HFFc6 (cell line): Measurements from ENCODE around the gene SMOC2. TPM values are rescaled to one million over a fixed set of nuclear protein-coding genes. Genes with fewer than 3 reads are reported as not detected.

Source experiments
- DNase-seq: peaks from one replicate; pipeline ENCODE4 v3.0.0-alpha.2; 2018
- H3K27ac Mint-ChIP-seq: 2 replicates; pipeline ENCODE4 v1.8.0; 2020; ENCODE audit warnings: mild to moderate bottlenecking, mixed read lengths
- H3K27me3 Mint-ChIP-seq: 2 replicates; pipeline ENCODE4 v1.8.0; 2021; ENCODE audit warnings: mild to moderate bottlenecking, moderate library complexity, mixed read lengths; ENCODE audit not compliant: insufficient read depth
- H3K36me3 Mint-ChIP-seq: 2 replicates; pipeline ENCODE4 v1.8.0; 2021; ENCODE audit warnings: low read depth, mixed read lengths
- H3K4me1 Mint-ChIP-seq: 2 replicates; pipeline ENCODE4 v1.8.0; 2020; ENCODE audit warnings: low read depth, mixed read lengths
- H3K4me3 Mint-ChIP-seq: 2 replicates; pipeline ENCODE4 v1.8.0; 2020; ENCODE audit warnings: mild to moderate bottlenecking, moderate library complexity, mixed read lengths
- H3K9me3 Mint-ChIP-seq: 2 replicates; pipeline ENCODE4 v1.8.0; 2020; ENCODE audit warnings: mild to moderate bottlenecking, mixed read lengths
- CTCF ChIP-seq: fragments of 200-600 bp; sonication (generic); IDR thresholded peaks from 2 replicates; pipeline ENCODE4 v1.5.0; 2021; ENCODE audit warnings: antibody characterized with exemption, mild to moderate bottlenecking
- total RNA-seq, 6 experiments: library from RNA; stranded (reverse); fragmentation: NEBNext Ultra II Directional; extraction: Animal tissue kit (Norgen Biotek cat#: 25700); gene quantifications; 2 replicates in 1 of 6; 3 replicates in 5 of 6; pipeline ENCODE4 v1.2.3, GENCODE V29; 2021

SMOC2 gene
- total RNA-seq, 6 experiments from 2014 or later = not detected

GRCh38 chr6:168419569-168419968, 21.4 kb upstream of the SMOC2 start:
- no peaks in the 10 kb centered on the region for H3K4me1 Mint-ChIP-seq
- no peak overlapping the region for H3K27ac Mint-ChIP-seq
- no peaks in the 10 kb centered on the region for H3K36me3 Mint-ChIP-seq
- H3K4me3 Mint-ChIP-seq = no peak overlapping the region
- peaks cover 48% of the 10 kb centered on the region for H3K9me3 Mint-ChIP-seq
- no peak for DNase-seq
- peaks cover 1% of the 10 kb centered on the region for H3K27me3 Mint-ChIP-seq
- TF ChIP-seq CTCF = no peak

- peaks cover 1% of the 10 kb centered on the region for H3K27me3 Mint-ChIP-seq
- H3K4me1 Mint-ChIP-seq = no peaks in the 10 kb centered on the region
- DNase-seq = no peak
- peaks cover 44% of the 10 kb centered on the region for H3K9me3 Mint-ChIP-seq
- no peak overlapping the region for H3K4me3 Mint-ChIP-seq
- no peaks in the 10 kb centered on the region for H3K36me3 Mint-ChIP-seq
- no peak for TF ChIP-seq CTCF
- H3K27ac Mint-ChIP-seq = no peak overlapping the region
Observed at GRCh38 chr6:168420084-168420483, 20.9 kb upstream of the SMOC2 start.

- peaks cover 43% of the 10 kb centered on the region for H3K9me3 Mint-ChIP-seq
- H3K36me3 Mint-ChIP-seq = no peaks in the 10 kb centered on the region
- H3K4me3 Mint-ChIP-seq = no peak overlapping the region
- H3K27ac Mint-ChIP-seq = no peak overlapping the region
- no peaks in the 10 kb centered on the region for H3K4me1 Mint-ChIP-seq
- no peak for DNase-seq
- TF ChIP-seq CTCF = no peak
- peaks cover 1% of the 10 kb centered on the region for H3K27me3 Mint-ChIP-seq
Observed at GRCh38 chr6:168420706-168421105, 20.3 kb upstream of the SMOC2 start.

GRCh38 chr6:168427184-168427583, 13.8 kb upstream of the SMOC2 start:
- TF ChIP-seq CTCF = no peak
- peaks cover 29% of the 10 kb centered on the region for H3K9me3 Mint-ChIP-seq
- no peaks in the 10 kb centered on the region for H3K4me1 Mint-ChIP-seq
- H3K4me3 Mint-ChIP-seq = no peak overlapping the region
- peaks cover 4% of the 10 kb centered on the region; the same call in 1 of the 2 replicates for H3K27me3 Mint-ChIP-seq
- no peak for DNase-seq
- H3K27ac Mint-ChIP-seq = no peak overlapping the region
- H3K36me3 Mint-ChIP-seq = peaks cover 10% of the 10 kb centered on the region

GRCh38 chr6:168428052-168428826, 12.7 kb upstream of the SMOC2 start:
- Mint-ChIP-seq H3K4me1 (no peaks in the 10 kb centered on the region), H3K27me3 (peaks cover 4% of the 10 kb centered on the region; the same call in 1 of the 2 replicates), H3K27ac (no peak overlapping the region), H3K36me3 (peaks cover 10% of the 10 kb centered on the region), H3K9me3 (peaks cover 36% of the 10 kb centered on the region), H3K4me3 (no peak overlapping the region)
- no peak for DNase-seq
- TF ChIP-seq CTCF = no peak
